Measurements from ENCODE around the gene SIRT4.

DNA sequence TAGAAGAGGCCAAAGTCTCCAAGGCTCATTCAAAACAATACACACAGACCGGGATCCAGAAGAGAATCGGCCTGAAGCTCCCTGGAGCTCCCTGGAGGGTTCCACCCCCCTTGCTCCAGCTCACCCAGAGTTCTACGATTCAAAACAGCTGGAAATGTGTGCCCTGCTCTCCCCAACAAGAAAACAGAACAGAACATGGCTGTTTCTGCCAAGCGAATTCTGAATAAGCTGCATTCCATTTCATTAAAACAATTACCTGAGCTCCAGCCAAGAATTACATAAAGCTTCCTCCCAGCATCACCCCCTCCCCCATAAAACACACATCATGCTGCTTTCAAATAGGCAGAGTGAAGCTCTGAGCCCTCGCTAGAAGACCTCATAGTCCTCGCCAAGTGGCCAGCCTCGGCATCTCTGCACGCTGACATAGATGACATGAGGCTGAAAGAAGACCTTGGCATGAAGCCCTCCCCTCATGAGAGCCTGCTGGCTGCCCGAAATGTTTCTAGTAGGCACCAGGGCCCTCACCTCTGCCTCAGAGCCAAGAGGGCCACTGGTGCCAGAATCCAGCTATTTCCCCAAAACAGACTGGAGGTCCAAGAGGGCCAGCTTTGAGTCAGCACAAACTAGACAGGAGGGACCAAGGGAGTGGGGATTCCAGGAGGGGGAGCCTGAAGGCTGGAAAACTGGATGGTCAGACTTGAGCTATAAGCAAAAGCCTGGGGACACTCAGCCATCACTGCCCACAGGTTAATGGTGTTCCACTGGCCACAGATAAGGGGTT, 44.9 kb upstream of the SIRT4 start:
- TF ChIP-seq, protein P1, sequence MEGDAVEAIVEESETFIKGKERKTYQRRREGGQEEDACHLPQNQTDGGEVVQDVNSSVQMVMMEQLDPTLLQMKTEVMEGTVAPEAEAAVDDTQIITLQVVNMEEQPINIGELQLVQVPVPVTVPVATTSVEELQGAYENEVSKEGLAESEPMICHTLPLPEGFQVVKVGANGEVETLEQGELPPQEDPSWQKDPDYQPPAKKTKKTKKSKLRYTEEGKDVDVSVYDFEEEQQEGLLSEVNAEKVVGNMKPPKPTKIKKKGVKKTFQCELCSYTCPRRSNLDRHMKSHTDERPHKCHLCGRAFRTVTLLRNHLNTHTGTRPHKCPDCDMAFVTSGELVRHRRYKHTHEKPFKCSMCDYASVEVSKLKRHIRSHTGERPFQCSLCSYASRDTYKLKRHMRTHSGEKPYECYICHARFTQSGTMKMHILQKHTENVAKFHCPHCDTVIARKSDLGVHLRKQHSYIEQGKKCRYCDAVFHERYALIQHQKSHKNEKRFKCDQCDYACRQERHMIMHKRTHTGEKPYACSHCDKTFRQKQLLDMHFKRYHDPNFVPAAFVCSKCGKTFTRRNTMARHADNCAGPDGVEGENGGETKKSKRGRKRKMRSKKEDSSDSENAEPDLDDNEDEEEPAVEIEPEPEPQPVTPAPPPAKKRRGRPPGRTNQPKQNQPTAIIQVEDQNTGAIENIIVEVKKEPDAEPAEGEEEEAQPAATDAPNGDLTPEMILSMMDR (IDR thresholded peaks at IDR 0.05): no peak
- no peak for TF ChIP-seq POLR2A (IDR thresholded peaks at IDR 0.05)

Measured in suprapubic skin (tissue), 3 donors.